CD4-positive, CD25-positive, alpha-beta regulatory T cell (primary cell): ENCODE data around the gene MAST2. TPM values are rescaled to one million over a fixed set of nuclear protein-coding genes. Genes with fewer than 3 reads are reported as not detected.
"Not testable (repeated sequence)": the region's sequence is repeated elsewhere in the genome, so short reads cannot be mapped to it uniquely, and the experiment has no call there.

Experiments
- ATAC-seq, 2 donors: fragments of 150-1000 bp; cut with Tn5 transposase; one replicate each; pipeline ENCODE4 v1.10.0; 2021; ENCODE audit warnings: low read depth in 2 of 2, moderate number of reproducible peaks in 2 of 2, moderate library complexity in 1 of 2
- DNase-seq, 3 donors: peaks; one replicate each; pipeline versions ENCODE4 v3.0.0 to v3.0.0-alpha.2; 2012 to 2022; ENCODE audit warnings: mixed read lengths in 1 of 3
- H3K27ac ChIP-seq: one replicate; pipeline ENCODE4 v1.7.0; 2013; ENCODE audit warnings: mild to moderate bottlenecking, low read length; ENCODE audit not compliant: insufficient read depth, poor library complexity, severe bottlenecking
- H3K27me3 ChIP-seq: one replicate; pipeline ENCODE4 v1.7.0; 2013; ENCODE audit warnings: low read length; ENCODE audit not compliant: control insufficient read depth, insufficient read depth
- H3K36me3 ChIP-seq: one replicate; pipeline ENCODE4 v1.7.0; 2013; ENCODE audit warnings: mild to moderate bottlenecking, low read length, moderate library complexity; ENCODE audit not compliant: control insufficient read depth, insufficient read depth
- H3K4me1 ChIP-seq: 2 replicates; pipeline ENCODE4 v1.7.0; 2013; ENCODE audit warnings: mild to moderate bottlenecking, low read length; ENCODE audit not compliant: insufficient read depth, control insufficient read depth, poor library complexity, severe bottlenecking
- H3K4me3 ChIP-seq: one replicate; pipeline ENCODE4 v1.7.0; 2013; ENCODE audit warnings: low read depth, mild to moderate bottlenecking, low read length, moderate library complexity
- H3K9me3 ChIP-seq, 2 experiments: 1 replicate in 1 of 2; 2 replicates in 1 of 2; pipeline ENCODE4 v1.7.0; 2013; ENCODE audit warnings: low read length in 2 of 2, mild to moderate bottlenecking in 1 of 2, moderate library complexity in 1 of 2; ENCODE audit not compliant: control insufficient read depth in 2 of 2
- H3K27ac Mint-ChIP-seq, 3 donors: one replicate each; pipeline ENCODE4 v1.8.0; 2020 to 2022; ENCODE audit warnings: mild to moderate bottlenecking in 3 of 3, mixed read lengths in 3 of 3, moderate library complexity in 2 of 3
- H3K27me3 Mint-ChIP-seq: one replicate; pipeline ENCODE4 v1.8.0; 2022; ENCODE audit warnings: mild to moderate bottlenecking, mixed read lengths
- H3K36me3 Mint-ChIP-seq: one replicate; pipeline ENCODE4 v1.8.0; 2020; ENCODE audit warnings: mixed read lengths
- H3K4me1 Mint-ChIP-seq, 4 donors: one replicate each; pipeline ENCODE4 v1.8.0; 2020 to 2022; ENCODE audit warnings: mixed read lengths in 4 of 4, mild to moderate bottlenecking in 1 of 4
- H3K4me3 Mint-ChIP-seq, 4 donors: one replicate each; pipeline ENCODE4 v1.8.0; 2020 to 2022; ENCODE audit warnings: mild to moderate bottlenecking in 4 of 4, mixed read lengths in 4 of 4, moderate library complexity in 3 of 4
- H3K9me3 Mint-ChIP-seq, 7 donors: one replicate each; pipeline ENCODE4 v1.8.0; 2020 to 2022; ENCODE audit warnings: mixed read lengths in 7 of 7, mild to moderate bottlenecking in 3 of 7, moderate library complexity in 2 of 7
- polyA plus RNA-seq, 4 donors: library from polyadenylated mRNA; unstranded; fragments of 300-500 nt; fragmentation: Illumina TruSeq; gene quantifications; one replicate each; pipeline ENCODE4 v1.2.3, GENCODE V29; 2021
- total RNA-seq: library from RNA; stranded (reverse); gene quantifications from one replicate; pipeline ENCODE4 v1.2.3, GENCODE V29; 2022

Gene MAST2
- total and polyA plus RNA-seq, 5 donors from 2014 or later: 0.71 to 13.1 (median 1.8) TPM

DNA sequence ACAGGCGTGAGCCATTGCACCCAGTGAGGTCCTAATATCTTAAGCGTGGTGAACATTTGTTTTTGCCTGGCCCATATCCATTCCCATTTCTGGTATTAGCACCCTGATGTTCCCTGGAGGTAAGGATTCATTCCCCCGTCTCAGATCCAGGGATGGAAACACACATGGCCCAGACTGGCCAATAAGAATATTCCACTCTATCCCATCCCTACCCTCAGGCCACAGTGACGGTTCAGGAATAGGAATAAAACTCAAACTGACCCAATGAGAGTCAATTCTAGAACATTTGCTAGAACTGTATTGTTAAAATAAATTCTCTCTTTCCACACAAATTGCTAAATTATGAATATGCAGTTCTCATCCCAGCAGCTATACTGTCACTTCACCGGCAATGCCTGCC is 252.9 kb downstream of the MAST2 start:
- no peaks in the 10 kb centered on the region for H3K9me3 ChIP-seq
- no peaks in the 10 kb centered on the region for H3K4me1 ChIP-seq
- Mint-ChIP-seq H3K4me3 (no peak overlapping the region), H3K4me1 (peaks cover 0 to 6% (median 1%) of the 10 kb centered on the region in 4 donors), H3K27ac (no peak overlapping the region), H3K9me3 (peaks cover 0 to 4% (median 0%) of the 10 kb centered on the region in 7 donors), H3K27me3 (peaks cover 4% of the 10 kb centered on the region), H3K36me3 (peaks cover 8% of the 10 kb centered on the region)
- H3K36me3 ChIP-seq: no peaks in the 10 kb centered on the region
- H3K27ac ChIP-seq: no peak overlapping the region
- no peak for DNase-seq
- ATAC-seq: no peak
- H3K27me3 ChIP-seq: no peaks in the 10 kb centered on the region
- H3K4me3 ChIP-seq: no peak overlapping the region

DNA sequence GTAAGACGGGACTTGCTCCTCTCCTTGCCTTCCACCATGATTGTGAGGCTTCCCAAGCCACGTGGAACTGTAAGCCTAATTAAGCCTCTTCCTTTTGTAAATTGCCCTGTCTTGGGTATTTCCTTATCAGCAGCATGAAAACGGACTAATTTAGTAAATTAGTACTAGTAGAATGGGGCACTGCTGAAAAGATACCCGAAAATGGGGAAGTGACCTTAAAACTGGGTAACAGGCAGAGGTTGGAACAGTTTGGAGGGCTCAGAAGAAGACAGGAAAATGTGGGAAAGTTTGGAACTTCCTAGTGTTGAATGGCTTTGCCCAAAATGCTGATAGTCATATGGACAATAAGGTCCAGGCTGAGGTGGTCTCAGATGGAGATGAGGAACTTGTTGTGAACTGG is 253.8 kb downstream of the MAST2 start:
- not testable (repeated sequence) for DNase-seq, ATAC-seq, H3K4me1 ChIP-seq, H3K27me3 Mint-ChIP-seq, H3K4me3 Mint-ChIP-seq, H3K9me3 Mint-ChIP-seq, H3K27me3 ChIP-seq, H3K4me3 ChIP-seq, H3K9me3 ChIP-seq, H3K27ac ChIP-seq, H3K27ac Mint-ChIP-seq, H3K36me3 Mint-ChIP-seq, H3K36me3 ChIP-seq
- peaks cover 2 to 13% (median 8%) of the 10 kb centered on the region in 4 donors for H3K4me1 Mint-ChIP-seq

DNA sequence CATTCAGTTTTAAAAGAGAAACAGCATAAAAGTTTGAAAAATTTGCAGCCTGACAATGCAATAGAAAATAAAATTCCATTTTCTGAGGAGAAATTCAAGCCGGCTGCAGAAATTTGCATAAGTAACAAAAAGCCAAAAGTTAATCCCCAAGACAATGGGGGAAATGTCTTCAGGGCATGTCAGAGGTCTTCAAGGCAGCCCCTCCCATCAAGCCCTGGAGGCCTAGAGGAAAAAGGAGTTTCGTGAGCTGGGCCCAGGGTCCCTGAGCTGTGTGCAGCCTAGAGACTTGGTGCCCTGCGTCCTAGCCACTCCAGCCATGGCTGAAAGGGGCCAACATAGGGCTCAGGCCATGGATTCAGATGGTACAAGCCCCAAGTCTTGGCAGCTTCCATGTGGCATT is 254.4 kb downstream of the MAST2 start:
- H3K27me3 ChIP-seq: no peaks in the 10 kb centered on the region
- peaks cover 2 to 14% (median 13%) of the 10 kb centered on the region in 4 donors for H3K4me1 Mint-ChIP-seq
- no peak overlapping the region for H3K27ac Mint-ChIP-seq
- peaks cover 0 to 4% (median 0%) of the 10 kb centered on the region in 7 donors for H3K9me3 Mint-ChIP-seq
- H3K27ac ChIP-seq: no peak overlapping the region
- H3K27me3 Mint-ChIP-seq: peaks cover 4% of the 10 kb centered on the region
- H3K9me3 ChIP-seq: no peaks in the 10 kb centered on the region
- H3K4me1 ChIP-seq: no peaks in the 10 kb centered on the region
- H3K36me3 ChIP-seq: no peaks in the 10 kb centered on the region
- ATAC-seq (no peak), DNase-seq (no peak)
- peaks cover 8% of the 10 kb centered on the region for H3K36me3 Mint-ChIP-seq
- H3K4me3 Mint-ChIP-seq: no peak overlapping the region
- H3K4me3 ChIP-seq: no peak overlapping the region

DNA sequence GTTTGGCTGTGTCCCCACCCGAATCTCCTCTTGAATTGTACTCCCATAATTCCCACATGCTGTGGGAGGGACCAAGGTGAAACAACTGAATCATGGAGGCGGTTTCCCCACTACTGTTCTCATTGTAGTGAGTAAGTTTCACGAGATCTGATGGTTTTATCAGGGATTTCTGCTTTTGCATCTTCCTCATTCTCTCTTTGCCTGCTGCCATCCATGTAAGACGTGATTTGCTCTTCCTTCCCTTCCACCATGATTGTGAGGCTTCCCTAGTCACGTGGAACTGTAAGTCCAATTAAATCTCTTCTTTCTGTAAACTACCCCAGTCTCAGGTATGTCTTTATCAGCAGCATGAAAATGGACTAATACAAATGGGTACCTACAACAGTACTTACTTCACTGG is 255.5 kb downstream of the MAST2 start:
- ATAC-seq (no peak), DNase-seq (no peak)
- H3K27me3 Mint-ChIP-seq: peaks cover 4% of the 10 kb centered on the region
- peaks cover 8% of the 10 kb centered on the region for H3K36me3 Mint-ChIP-seq
- Histone ChIP-seq H3K4me3 (no peak overlapping the region), H3K27ac (no peak overlapping the region), H3K4me1 (no peaks in the 10 kb centered on the region), H3K36me3 (no peaks in the 10 kb centered on the region), H3K27me3 (no peaks in the 10 kb centered on the region), H3K9me3 (no peaks in the 10 kb centered on the region)
- peaks cover 7 to 24% (median 21%) of the 10 kb centered on the region in 4 donors for H3K4me1 Mint-ChIP-seq
- peaks cover 0 to 4% (median 0%) of the 10 kb centered on the region in 7 donors for H3K9me3 Mint-ChIP-seq
- no peak overlapping the region for H3K27ac Mint-ChIP-seq
- H3K4me3 Mint-ChIP-seq: no peak overlapping the region

DNA sequence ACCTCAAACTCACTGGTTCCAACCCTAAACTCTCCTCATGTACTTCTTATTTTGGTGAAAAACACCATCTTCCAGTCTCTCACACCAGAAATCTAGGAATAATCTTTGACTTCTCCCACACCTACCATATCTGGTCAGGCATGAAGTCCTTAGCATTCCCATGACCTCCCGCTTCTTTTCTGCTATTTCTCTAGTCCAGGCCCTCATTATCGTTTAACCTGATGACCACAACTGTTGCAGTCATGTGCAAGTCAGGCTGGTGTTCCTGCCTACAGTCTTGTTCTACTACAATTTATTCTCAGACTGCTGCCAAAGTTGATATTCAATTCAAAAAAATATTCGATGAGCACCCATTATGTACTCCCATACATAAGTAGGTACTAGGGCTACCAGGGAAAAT is 257.7 kb downstream of the MAST2 start:
- Histone ChIP-seq H3K4me1 (peaks cover 10% of the 10 kb centered on the region), H3K4me3 (no peak overlapping the region), H3K27ac (no peak overlapping the region), H3K9me3 (no peaks in the 10 kb centered on the region), H3K36me3 (no peaks in the 10 kb centered on the region), H3K27me3 (no peaks in the 10 kb centered on the region)
- H3K36me3 Mint-ChIP-seq: peaks cover 8% of the 10 kb centered on the region
- no peak for DNase-seq
- no peak for ATAC-seq
- H3K9me3 Mint-ChIP-seq: peaks cover 0 to 2% (median 0%) of the 10 kb centered on the region in 7 donors
- peak overlapping the region in 1 of 3 donors; percentile 54 for H3K27ac Mint-ChIP-seq
- H3K4me1 Mint-ChIP-seq: peaks cover 15 to 37% (median 35%) of the 10 kb centered on the region in 4 donors
- no peak overlapping the region for H3K4me3 Mint-ChIP-seq
- H3K27me3 Mint-ChIP-seq: peaks cover 4% of the 10 kb centered on the region

DNA sequence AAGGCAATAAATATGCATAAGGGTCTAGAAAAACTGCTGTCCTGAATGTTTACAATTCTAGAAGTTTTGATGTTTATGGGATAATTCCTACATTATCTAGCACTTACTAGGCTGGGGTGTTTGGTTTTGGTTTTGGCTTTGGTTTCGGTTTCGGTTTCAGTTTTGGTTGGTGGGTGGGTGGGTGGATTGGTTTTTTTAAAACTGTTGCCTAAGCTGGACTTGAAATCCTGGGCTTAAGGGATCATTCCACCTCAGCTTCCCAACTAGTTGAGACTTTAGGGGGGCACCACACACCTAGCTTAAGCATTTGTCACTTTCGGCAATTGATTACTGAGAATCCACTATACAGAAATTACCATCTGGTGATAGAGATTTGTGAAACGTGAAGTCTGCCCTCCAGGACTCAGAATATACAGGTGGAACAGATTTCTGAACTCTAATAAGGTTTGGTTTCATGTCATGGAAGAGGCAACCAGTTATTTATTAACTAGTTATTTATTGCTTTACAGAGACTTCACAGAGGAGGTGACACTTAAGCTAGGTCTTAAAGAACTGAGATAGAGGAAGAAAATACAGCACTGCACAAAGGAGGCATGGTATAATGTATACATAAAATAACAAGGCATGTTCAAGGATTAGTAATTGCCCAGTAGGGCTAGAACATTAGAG is 259.4 kb downstream of the MAST2 start:
- Histone ChIP-seq H3K27me3 (no peaks in the 10 kb centered on the region), H3K36me3 (no peaks in the 10 kb centered on the region), H3K4me1 (peaks cover 10% of the 10 kb centered on the region), H3K4me3 (peak overlapping the region; percentile 39), H3K9me3 (no peaks in the 10 kb centered on the region), H3K27ac (no peak overlapping the region)
- Mint-ChIP-seq H3K4me1 (peaks cover 13 to 37% (median 35%) of the 10 kb centered on the region in 4 donors), H3K27me3 (peaks cover 4% of the 10 kb centered on the region), H3K9me3 (peaks cover 0 to 2% (median 0%) of the 10 kb centered on the region in 7 donors), H3K4me3 (peak overlapping the region in 2 of 4 donors; percentile 36 to 47), H3K27ac (peak overlapping the region in 1 of 3 donors; percentile 67), H3K36me3 (peaks cover 5% of the 10 kb centered on the region)
- DNase-seq: peak in 1 of 3 donors; percentile 63
- ATAC-seq: no peak

DNA sequence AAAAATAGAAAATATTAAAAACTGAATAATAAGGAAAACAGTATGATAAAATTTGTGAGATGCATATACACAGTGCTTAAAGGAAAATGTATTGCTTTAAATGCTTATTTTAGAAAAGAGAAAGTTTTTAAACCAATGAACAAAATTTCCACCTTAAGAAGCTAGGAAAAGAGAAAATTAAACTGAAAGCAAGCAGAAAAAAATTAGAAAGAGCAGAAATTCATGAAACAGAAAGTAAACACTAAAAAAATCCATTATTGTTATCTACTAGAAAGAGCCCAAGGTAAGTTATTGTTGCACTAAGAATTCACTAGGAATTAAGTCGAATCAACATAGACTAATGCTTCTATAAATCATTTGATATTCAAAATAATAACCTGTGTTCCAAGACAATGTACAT is 261.3 kb downstream of the MAST2 start:
- Histone ChIP-seq H3K27me3 (no peaks in the 10 kb centered on the region), H3K36me3 (no peaks in the 10 kb centered on the region), H3K27ac (peak overlapping the region; percentile 24), H3K9me3 (no peaks in the 10 kb centered on the region), H3K4me1 (peaks cover 10% of the 10 kb centered on the region), H3K4me3 (peak overlapping the region; percentile 58)
- H3K4me1 Mint-ChIP-seq: peaks cover 13 to 37% (median 35%) of the 10 kb centered on the region in 4 donors
- peak overlapping the region; percentile 24 to 58 (median 32) for H3K27ac Mint-ChIP-seq
- no peak for DNase-seq
- ATAC-seq: no peak
- peaks cover 5% of the 10 kb centered on the region for H3K36me3 Mint-ChIP-seq
- H3K9me3 Mint-ChIP-seq: peaks cover 0 to 2% (median 0%) of the 10 kb centered on the region in 7 donors
- peaks cover 4% of the 10 kb centered on the region for H3K27me3 Mint-ChIP-seq
- peak overlapping the region in 1 of 4 donors; percentile 77 for H3K4me3 Mint-ChIP-seq

DNA sequence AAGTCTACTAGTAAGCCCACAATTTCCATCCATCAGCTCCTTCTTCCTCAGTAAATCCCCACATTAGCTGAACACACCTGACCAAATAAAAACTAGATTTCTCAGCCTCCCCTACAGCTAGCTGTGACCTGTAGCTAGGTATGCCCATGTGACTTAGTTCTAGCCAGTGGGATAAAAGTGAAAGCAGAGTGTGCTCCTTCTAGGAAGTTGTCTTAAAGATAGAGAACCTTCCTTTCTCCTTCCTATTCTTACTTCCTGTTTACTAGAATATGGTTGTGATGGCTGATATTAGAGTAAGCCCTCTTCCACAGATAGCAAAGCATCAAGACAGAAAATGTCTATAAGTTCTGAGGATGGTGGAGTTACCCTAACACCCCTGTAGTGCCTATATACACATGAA is 262.0 kb downstream of the MAST2 start:
- peak in 2 of 3 donors; percentile 16 to 68 for DNase-seq
- Histone ChIP-seq H3K4me3 (peak overlapping the region; percentile 58), H3K27ac (peak overlapping the region; percentile 24), H3K4me1 (peaks cover 10% of the 10 kb centered on the region), H3K9me3 (no peaks in the 10 kb centered on the region), H3K27me3 (no peaks in the 10 kb centered on the region), H3K36me3 (no peaks in the 10 kb centered on the region)
- Mint-ChIP-seq H3K27me3 (peaks cover 4% of the 10 kb centered on the region), H3K27ac (peak overlapping the region; percentile 22 to 58 (median 44)), H3K4me3 (peak overlapping the region; percentile 42 to 77 (median 73)), H3K4me1 (peaks cover 13 to 37% (median 35%) of the 10 kb centered on the region in 4 donors), H3K9me3 (peaks cover 0 to 2% (median 0%) of the 10 kb centered on the region in 7 donors), H3K36me3 (peaks cover 5% of the 10 kb centered on the region)
- peak; percentile 71 to 74 for ATAC-seq
